ENCODE data around the gene TRPC3.

TRPC3 gene

DNA sequence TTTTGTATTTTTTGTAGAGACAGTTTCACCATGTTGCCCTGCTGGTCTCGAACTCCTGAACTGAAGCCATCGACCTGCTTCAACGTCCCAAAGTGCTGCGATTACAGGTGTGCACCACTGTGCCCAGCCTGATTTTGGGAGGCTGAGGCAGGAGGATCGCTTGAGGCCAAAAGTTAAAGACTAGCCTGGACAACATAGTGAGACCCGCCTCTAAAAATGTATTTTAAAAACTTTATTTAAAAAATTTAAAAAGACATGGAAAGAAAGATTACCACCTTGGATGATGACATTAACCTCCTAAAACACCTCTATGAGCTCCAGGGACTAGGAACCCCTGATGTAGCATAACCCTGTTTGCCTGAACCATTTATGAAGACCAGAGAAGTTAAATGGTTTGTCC, 75.8 kb downstream of the TRPC3 start:
- no peak for DNase-seq (ENCODE audit: extremely low read depth, low read depth)
- TF ChIP-seq CTCF (IDR thresholded peaks at IDR 0.05; ENCODE audit: low read depth, low read length), result no peak

DNA sequence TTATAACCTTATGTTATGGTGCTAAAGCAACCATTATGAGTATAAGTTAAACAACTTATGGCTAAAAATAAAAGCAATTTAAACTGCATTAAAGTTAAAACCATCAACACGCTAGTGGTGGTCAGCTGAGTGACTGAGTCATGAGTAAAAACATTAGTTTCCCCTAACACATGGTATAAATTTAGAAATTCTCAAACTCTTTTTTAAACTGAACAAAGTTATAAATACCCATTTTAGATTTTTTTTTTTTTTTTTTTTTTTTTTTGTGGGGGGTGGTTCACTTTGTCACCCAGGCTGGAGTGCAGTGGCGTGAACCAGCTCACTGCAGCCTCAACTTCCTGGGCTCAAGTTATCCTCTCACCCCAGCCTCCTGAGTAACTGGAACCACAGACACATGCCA, 76.2 kb downstream of the TRPC3 start:
- no peak for DNase-seq (ENCODE audit: extremely low read depth, low read depth)
- TF ChIP-seq CTCF (IDR thresholded peaks at IDR 0.05; ENCODE audit: low read depth, low read length), result no peak

DNA sequence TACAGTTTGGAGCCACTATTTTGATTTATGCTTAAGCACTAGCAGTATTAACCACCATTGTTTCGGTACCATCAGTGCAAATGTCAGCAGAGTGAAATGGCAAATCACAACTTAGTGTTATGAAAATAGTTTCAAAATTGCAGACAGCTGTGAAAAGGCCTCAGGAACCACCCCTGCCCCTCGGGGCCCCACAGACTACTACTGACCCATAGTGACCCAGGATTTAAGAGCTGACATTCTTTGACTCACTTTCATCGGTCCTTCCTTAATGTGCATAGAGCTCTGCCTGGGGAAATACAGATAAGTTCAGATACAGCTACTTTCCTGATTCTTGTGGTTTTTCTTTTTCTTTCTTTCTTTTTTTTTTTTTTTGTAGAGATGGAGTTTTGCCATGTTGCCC, 78.3 kb downstream of the TRPC3 start:
- no peak for TF ChIP-seq CTCF (IDR thresholded peaks at IDR 0.05; ENCODE audit: low read depth, low read length)
- DNase-seq (ENCODE audit: extremely low read depth, low read depth), result no peak

- DNase-seq (ENCODE audit: extremely low read depth, low read depth), result peak; percentile 83
- TF ChIP-seq CTCF (IDR thresholded peaks at IDR 0.05; ENCODE audit: low read depth, low read length), result no peak
These were observed 81.7 kb downstream of the TRPC3 start, which contains the start of gene BBS7 for GRCh38 chr4:121869841-121870822. Gene BBS7, minus strand, starts transcription at chr4:121870474. Its CDS starts 161 bp downstream, at chr4:121870313.

DNA sequence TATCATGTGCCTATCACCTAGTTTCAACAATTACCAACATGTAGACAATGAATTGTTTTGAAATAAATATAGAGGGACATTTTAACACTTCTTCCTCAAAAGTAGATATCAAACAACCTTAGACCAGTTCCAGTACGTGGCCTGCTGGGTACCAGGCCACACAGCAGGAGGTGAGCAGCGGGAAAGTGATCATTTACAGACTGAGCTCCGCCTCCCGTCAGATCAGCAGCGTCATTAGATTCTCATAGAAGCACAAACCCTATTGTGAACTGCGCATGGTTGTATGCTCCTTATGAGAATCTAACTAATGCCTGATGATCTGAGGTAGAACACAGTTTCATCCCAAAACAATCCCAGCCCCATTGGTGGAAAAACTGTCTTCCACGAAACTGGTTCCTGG, 88.1 kb downstream of the TRPC3 start:
- no peak for DNase-seq (ENCODE audit: extremely low read depth, low read depth)
- no peak for TF ChIP-seq CTCF (IDR thresholded peaks at IDR 0.05; ENCODE audit: low read depth, low read length)

- TF ChIP-seq CTCF (IDR thresholded peaks at IDR 0.05; ENCODE audit: low read depth, low read length), result no peak
- no peak for DNase-seq (ENCODE audit: extremely low read depth, low read depth)
These were observed 90.4 kb downstream of the TRPC3 start for GRCh38 chr4:121861426-121861825.

DNA sequence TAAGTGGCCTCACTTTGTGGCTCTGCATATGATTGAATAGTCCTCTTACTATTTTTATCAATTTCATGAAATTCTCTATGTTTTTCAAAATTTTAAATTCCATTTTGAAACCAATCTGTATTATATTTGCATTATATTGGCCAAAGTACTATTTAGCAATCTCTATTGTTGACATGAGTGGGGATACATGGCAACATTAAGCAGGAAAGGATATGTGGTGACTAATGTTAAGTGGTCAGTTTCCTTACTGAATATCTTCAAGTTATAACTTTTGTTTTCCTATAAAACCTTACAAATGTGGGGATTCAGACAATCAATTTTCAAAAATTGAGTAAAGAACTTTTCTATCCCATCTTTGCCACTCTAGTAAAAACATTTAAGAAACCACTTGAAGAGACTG, 91.7 kb downstream of the TRPC3 start:
- DNase-seq (ENCODE audit: extremely low read depth, low read depth), result no peak
- no peak for TF ChIP-seq CTCF (IDR thresholded peaks at IDR 0.05; ENCODE audit: low read depth, low read length)
